HG03060 (cell line): ENCODE measurements around the gene FAM185A.
"Not testable (repeated sequence)": the region's sequence is repeated elsewhere in the genome, so short reads cannot be mapped to it uniquely, and the experiment has no call there.

ENCODE experiments used
- ATAC-seq: cut with Tn5 transposase; IDR thresholded peaks from one replicate; pipeline ENCODE4 v1.9.1; 2021; ENCODE audit warnings: low read depth, moderate number of reproducible peaks; ENCODE audit not compliant: unreplicated experiment

The FAM185A gene

DNA sequence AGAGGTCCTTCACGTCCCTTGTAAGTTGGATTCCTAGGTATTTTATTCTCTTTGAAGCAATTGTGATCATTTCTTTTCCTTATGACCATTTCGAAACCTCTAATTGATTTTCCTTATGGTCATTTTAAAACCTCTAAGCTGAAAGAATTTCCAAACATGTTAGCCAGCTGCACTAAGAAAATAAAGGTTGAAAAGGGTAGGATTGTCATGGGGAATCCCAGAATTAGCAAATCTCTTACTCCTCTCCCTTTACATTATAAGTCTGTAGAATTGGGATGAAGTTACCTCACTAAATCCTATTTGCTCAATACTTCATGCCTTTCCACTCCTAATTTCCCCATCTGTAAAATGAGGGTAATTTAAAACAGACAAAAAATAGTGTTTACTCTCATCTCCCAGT is 79.5 kb downstream of the FAM185A start:
- no peak for ATAC-seq

DNA sequence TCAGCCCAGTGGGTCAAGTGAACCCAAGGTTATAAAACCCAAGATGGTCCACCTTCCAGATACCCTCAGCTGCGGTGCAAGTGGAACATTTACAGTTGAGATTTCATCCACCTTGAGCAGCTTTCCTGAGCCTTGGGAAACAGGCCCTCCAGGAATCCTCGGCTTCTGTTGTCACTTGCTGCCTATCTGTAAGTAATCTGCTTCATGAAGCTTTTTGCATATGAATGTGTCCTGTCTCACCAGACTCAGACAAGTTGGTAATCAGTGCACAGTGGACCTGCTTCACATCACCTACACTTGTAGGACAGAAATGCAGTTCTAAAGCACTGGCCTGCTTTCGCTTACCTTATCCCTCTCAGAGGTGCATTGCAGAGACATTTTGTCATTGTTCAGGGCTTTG is 80.3 kb downstream of the FAM185A start:
- no peak for ATAC-seq

DNA sequence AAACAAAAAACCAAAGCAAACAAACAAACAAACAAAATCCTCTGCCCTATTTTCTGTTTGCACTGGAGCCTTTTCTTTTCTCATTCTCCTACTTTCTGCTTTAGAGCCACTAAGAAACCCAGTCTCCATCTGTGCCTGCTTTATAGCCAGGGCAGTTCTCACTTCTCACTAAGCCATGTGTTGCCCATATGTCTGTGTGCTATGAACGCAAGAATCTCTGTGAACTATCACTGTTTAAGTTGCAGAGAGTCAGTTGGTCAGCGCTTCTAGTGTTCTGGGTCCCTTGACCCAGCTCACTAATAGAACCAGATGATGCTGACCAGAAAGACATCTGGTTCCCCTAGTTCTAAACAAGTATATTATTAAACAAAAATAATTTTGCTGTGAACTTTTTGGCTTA is 81.4 kb downstream of the FAM185A start:
- ATAC-seq, result no peak

- ATAC-seq, result no peak
These were observed 83.9 kb downstream of the FAM185A start for GRCh38 chr7:102832674-102833073.

- no peak for ATAC-seq
These were observed 84.5 kb downstream of the FAM185A start for GRCh38 chr7:102833343-102833742.

GRCh38 chr7:102834466-102834865 is 85.7 kb downstream of the FAM185A start:
- no peak for ATAC-seq

DNA sequence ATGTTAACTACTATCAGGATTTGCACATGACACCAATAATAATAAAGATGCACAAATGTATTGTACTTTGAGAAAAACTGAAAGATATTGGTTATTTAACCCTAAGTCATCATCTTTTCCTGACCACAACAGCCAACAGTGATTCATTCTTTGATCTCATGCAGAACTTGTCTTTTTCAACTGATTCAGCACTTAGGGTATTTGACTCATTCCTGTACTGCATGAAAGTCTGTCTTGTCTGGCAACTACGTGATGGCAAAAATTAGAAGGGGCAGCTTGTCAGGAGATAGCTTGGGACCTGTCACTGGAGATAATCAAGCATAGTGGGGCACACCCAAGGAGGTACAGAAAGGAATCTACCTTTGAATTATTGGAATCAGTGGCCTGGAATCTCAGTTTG is 86.2 kb downstream of the FAM185A start:
- ATAC-seq, result peak; percentile 91

GRCh38 chr7:102836191-102836919 is 87.6 kb downstream of the FAM185A start:
- no peak for ATAC-seq

DNA sequence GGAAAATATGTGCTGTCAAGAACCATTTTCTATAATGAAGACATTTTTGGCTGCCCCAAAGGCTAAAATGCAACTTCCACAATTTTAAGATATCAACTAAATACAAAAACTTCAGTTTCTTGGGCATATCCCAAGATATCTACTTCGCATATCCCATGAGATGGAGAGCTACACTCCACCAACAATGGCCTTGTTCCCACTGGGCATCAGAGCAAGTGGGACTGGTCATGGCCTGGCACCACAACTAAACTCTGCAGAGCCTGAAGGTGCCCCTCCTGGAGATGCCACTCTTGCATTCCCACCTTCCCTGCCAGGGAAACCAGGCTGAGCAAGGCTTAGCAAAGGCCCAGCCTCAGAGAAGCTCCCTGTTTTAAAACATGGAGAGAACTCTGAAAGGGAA is 88.2 kb downstream of the FAM185A start:
- ATAC-seq, result no peak

DNA sequence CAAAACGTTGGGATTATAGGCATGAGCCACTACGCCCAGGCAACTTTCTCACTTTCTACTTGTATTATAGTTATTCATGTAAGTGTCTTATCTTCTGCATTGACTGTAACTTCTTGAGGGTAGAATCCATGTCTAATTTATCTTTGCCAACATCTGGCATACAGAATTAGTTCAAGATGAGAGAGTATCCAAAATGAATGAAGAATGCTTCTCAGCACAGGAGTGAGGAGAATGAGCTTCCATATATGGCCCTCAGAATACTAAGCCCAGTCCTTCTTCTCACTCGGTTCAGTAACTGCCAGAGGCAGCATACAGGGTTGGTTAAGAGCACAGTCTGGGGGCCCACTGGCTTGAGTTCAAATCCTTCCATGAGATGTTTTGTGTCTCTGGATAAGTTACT is 89.0 kb downstream of the FAM185A start:
- ATAC-seq, result no peak

DNA sequence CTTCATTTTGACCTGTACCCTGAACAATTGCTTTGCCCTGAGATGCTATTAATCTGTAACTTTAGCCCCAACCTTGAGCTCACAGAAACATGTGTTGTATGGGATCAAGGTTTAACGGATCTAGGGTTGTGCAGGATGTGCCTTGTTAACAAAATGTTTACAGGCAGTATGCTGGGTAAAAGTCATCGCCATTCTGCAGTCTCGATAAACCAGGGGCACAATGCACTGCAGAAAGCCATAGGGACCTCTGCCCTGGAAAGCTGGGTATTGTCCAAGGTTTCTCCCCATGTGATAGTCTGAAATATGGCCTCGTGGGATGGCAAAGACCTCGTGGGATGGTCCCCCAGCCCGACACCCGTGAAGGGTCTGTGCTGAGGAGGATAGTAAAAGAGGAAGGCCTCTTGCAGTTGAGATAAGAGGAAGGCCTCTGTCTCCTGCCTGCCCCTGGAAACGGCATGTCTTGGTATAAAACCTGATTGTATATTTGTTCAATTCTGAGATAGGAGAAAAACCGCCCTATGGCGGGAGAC is 89.8 kb downstream of the FAM185A start:
- ATAC-seq, result not testable (repeated sequence)

GRCh38 chr7:102840404-102840803 is 91.6 kb downstream of the FAM185A start:
- no peak for ATAC-seq

- ATAC-seq, result no peak
These were observed 92.5 kb downstream of the FAM185A start for GRCh38 chr7:102841290-102841689.

- ATAC-seq, result no peak
These were observed 93.5 kb downstream of the FAM185A start for GRCh38 chr7:102842284-102842683.

- ATAC-seq, result peak; percentile 88
These were observed 95.1 kb downstream of the FAM185A start for GRCh38 chr7:102843850-102844249.

DNA sequence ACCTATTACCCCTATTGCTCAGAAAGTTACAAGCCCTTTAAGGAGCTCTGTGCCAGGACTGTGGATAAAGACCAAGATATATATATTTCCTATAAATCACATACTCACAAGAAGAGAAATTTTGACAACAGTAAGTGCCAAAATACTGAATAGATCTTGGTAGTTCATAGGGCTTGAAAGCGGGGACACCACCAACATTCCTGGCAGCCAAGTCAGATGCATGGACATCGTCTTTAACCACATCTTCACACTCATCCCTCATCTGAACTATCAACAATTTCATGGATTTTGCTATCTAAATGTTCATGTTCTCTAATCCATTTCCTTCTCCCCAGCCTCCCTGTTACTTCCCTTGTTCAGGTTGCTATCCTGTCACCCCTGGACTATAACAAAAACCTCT is 96.5 kb downstream of the FAM185A start:
- no peak for ATAC-seq

DNA sequence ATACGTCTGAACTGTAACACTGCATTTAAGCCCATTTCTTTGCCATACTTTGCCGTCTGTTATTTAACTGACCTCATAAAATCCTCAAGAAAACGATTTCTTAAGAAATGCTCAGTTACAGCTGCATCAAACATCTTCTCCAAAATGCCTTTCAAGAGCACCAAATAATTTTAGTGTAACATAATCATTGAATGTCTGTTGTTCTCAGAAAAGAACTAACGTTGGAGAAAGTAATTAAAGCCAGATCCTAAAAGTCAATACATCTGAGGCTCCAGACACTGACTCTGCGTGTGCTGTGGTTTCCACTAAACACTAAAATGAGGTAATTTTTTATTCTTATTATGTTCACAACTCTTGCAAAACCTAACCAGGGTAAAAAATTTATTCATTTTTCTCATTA is 100.3 kb downstream of the FAM185A start:
- no peak for ATAC-seq

- ATAC-seq, result no peak
These were observed 100.7 kb downstream of the FAM185A start for GRCh38 chr7:102849538-102849937.

DNA sequence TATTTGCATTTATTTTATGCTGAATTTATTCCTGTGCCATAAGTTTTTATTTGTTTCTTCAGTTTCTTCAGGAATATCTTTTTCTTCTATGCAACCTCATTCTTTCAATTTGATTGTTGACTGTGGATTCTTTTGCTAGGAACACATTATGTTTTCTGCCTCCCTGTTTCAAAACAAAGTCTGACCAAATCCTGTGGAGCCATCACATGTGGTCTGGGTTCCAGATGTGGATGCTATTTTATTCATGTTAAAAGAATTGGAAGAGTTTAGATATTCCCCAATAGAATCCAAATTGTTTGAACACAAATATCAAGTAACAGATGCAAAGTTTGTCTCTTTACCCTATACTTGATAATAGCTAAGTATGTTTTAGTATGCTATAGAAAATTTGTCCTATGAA is 107.2 kb downstream of the FAM185A start:
- no peak for ATAC-seq
